Measurements from ENCODE around the gene HLA-A.

Gene HLA-A

GRCh38 chr6:29935273-29935955 is 6.9 kb upstream of the HLA-A start:
- no peak for DNase-seq (ENCODE audit: low read depth)

GRCh38 chr6:29938746-29939508 is 3.4 kb upstream of the HLA-A start:
- DNase-seq (ENCODE audit: low read depth): no peak

GRCh38 chr6:29941016-29941415 is 1.3 kb upstream of the HLA-A start:
- DNase-seq (ENCODE audit: low read depth): no peak

GRCh38 chr6:29941471-29941870 is 861 bp upstream of the HLA-A start:
- no peak for DNase-seq (ENCODE audit: low read depth)

- no peak for DNase-seq (ENCODE audit: low read depth)
These were observed 437 bp upstream of the HLA-A start for GRCh38 chr6:29941916-29942274.

- DNase-seq (ENCODE audit: low read depth): no peak
These were observed 978 bp downstream of the HLA-A start for GRCh38 chr6:29943053-29943966.

GRCh38 chr6:29945281-29945820 is 3.0 kb downstream of the HLA-A start:
- no peak for DNase-seq (ENCODE audit: low read depth)

- DNase-seq (ENCODE audit: low read depth): no peak
These were observed 4.1 kb downstream of the HLA-A start for GRCh38 chr6:29946223-29947076.

- no peak for DNase-seq (ENCODE audit: low read depth)
These were observed 5.0 kb downstream of the HLA-A start for GRCh38 chr6:29947077-29947980.

GRCh38 chr6:29948277-29948676 is 5.9 kb downstream of the HLA-A start:
- DNase-seq (ENCODE audit: low read depth): no peak

- no peak for DNase-seq (ENCODE audit: low read depth)
These were observed 7.6 kb downstream of the HLA-A start for GRCh38 chr6:29949934-29950333.

- DNase-seq (ENCODE audit: low read depth): no peak
These were observed 9.6 kb downstream of the HLA-A start for GRCh38 chr6:29951882-29952281.

GRCh38 chr6:29953001-29953441 is 10.7 kb downstream of the HLA-A start:
- no peak for DNase-seq (ENCODE audit: low read depth)

GRCh38 chr6:29953686-29954085 is 11.4 kb downstream of the HLA-A start:
- no peak for DNase-seq (ENCODE audit: low read depth)

- DNase-seq (ENCODE audit: low read depth): no peak
These were observed 11.9 kb downstream of the HLA-A start for GRCh38 chr6:29954272-29954671.

- no peak for DNase-seq (ENCODE audit: low read depth)
These were observed 13.5 kb downstream of the HLA-A start for GRCh38 chr6:29955783-29956182.

- no peak for DNase-seq (ENCODE audit: low read depth)
These were observed 14.2 kb downstream of the HLA-A start for GRCh38 chr6:29956518-29956917.

GRCh38 chr6:29958046-29958445 is 15.7 kb downstream of the HLA-A start:
- DNase-seq (ENCODE audit: low read depth): no peak

GRCh38 chr6:29958921-29959320 is 16.6 kb downstream of the HLA-A start:
- DNase-seq (ENCODE audit: low read depth): no peak

GRCh38 chr6:29959467-29959866 is 17.1 kb downstream of the HLA-A start:
- DNase-seq (ENCODE audit: low read depth): no peak

All from activated T-helper 1 cell treated with Interleukin-2 at 50 U/mL for 16 hours (primary cell).